Left lung (tissue), 10 donors: ENCODE results near the gene HTD2. TPM values are rescaled to one million over a fixed set of nuclear protein-coding genes. Genes with fewer than 3 reads are reported as not detected.

Experiments
- ATAC-seq: fragments of 200-7000 bp; cut with Tn5 transposase; one replicate; pipeline ENCODE4 v1.9.1; 2020; ENCODE audit warnings: moderate library complexity
- DNase-seq, 4 donors: peaks; one replicate each; pipeline ENCODE4 v3.0.0-alpha.2; 2013 to 2020
- H3K27ac ChIP-seq, 2 donors: fragments of 200-600 bp; sonication (generic) in 1 of 2; one replicate each; pipeline versions ENCODE4 v1.5.0 to v1.8.0; 2020 to 2021
- H3K27me3 ChIP-seq, 2 donors: fragments of 200-600 bp; sonication (generic) in 1 of 2; one replicate each; pipeline versions ENCODE4 v1.5.0 to v1.8.0; 2020 to 2021
- H3K36me3 ChIP-seq, 2 donors: fragments of 200-600 bp; sonication (generic) in 1 of 2; one replicate each; pipeline versions ENCODE4 v1.5.0 to v1.8.0; 2020 to 2021
- H3K4me1 ChIP-seq, 2 donors: fragments of 200-600 bp; one replicate each; pipeline ENCODE4 v1.8.0; 2021
- H3K4me3 ChIP-seq, 2 donors: fragments of 200-600 bp; sonication (generic) in 1 of 2; one replicate each; pipeline versions ENCODE4 v1.5.0 to v1.8.0; 2020 to 2021; ENCODE audit warnings: mild to moderate bottlenecking in 1 of 2
- H3K9me3 ChIP-seq, 2 donors: fragments of 200-600 bp; sonication (generic) in 1 of 2; one replicate each; pipeline versions ENCODE4 v1.5.0 to v1.8.0; 2020 to 2021
- intact Hi-C, 2 donors: fragments of 100-400 bp; cut with DNase I; formaldehyde crosslinking; loops; one replicate each; pipeline versions ENCODE4 v1.11.2 to v1.14.2; 2022
- polyA plus RNA-seq, 6 donors: library from polyadenylated mRNA; unstranded; fragments of 120-200 nt; gene quantifications; one replicate each; pipeline ENCODE4 v1.2.1, GENCODE V29; 2013; ENCODE audit not compliant: insufficient read length in 6 of 6
- total RNA-seq, 2 donors: library from RNA; stranded (reverse); fragmentation: NEBNext Ultra II Directional; extraction: Animal tissue kit (Norgen Biotek cat#: 25700); gene quantifications; one replicate each; pipeline ENCODE4 v1.2.1, GENCODE V29; 2021
- TF ChIP-seq, protein P1 (sequence below), 2 donors: fragments of 200-600 bp; sonication (generic) in 1 of 2; IDR thresholded peaks; one replicate each; pipeline versions ENCODE4 v1.5.0 to v1.8.0; 2021; ENCODE audit warnings: antibody characterized with exemption in 2 of 2
- donor health status: DM: no; HTN: yes; CAD: no.
- donor health status: DM: no; HTN: no; CAD: no.

Gene HTD2
- total and polyA plus RNA-seq, 8 donors, result 7.6 to 14.0 (median 11.9) TPM

DNA sequence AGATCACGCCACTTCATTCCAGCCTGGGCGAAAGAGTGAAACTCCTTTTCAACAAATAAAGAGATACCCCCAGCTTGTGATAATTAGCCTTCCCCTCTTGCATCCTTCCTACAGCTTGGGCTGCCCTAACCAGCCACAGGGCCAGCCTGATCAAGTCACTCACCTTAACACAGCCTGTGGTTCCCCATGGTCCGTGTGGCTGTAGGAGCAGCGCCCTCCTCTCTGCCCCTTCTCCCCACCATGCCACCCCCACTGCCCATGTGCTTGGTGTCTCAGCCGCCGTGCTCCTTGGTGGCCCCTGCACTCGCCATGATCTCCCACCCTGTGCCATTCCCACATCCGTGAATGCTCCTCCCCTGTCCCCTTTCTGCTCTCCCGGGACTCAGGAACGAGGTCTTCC, 13.5 kb upstream of the HTD2 start:
- H3K36me3 ChIP-seq, result no peaks in the 10 kb centered on the region
- no peak overlapping the region for H3K4me3 ChIP-seq
- no peak for DNase-seq
- no peak overlapping the region for H3K27ac ChIP-seq
- TF ChIP-seq, protein P1, sequence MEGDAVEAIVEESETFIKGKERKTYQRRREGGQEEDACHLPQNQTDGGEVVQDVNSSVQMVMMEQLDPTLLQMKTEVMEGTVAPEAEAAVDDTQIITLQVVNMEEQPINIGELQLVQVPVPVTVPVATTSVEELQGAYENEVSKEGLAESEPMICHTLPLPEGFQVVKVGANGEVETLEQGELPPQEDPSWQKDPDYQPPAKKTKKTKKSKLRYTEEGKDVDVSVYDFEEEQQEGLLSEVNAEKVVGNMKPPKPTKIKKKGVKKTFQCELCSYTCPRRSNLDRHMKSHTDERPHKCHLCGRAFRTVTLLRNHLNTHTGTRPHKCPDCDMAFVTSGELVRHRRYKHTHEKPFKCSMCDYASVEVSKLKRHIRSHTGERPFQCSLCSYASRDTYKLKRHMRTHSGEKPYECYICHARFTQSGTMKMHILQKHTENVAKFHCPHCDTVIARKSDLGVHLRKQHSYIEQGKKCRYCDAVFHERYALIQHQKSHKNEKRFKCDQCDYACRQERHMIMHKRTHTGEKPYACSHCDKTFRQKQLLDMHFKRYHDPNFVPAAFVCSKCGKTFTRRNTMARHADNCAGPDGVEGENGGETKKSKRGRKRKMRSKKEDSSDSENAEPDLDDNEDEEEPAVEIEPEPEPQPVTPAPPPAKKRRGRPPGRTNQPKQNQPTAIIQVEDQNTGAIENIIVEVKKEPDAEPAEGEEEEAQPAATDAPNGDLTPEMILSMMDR (IDR thresholded peaks at IDR 0.05), result no peak
- ATAC-seq, result no peak
- H3K4me1 ChIP-seq, result no peaks in the 10 kb centered on the region
- intact Hi-C loops, result loop anchor here in 1 of 2 donors (10.0 kb wide), 1 partner anchor 48 kb away; no protein-coding TSS in a partner anchor
- peaks cover 0 to 3% of the 10 kb centered on the region in 2 donors for H3K9me3 ChIP-seq
- no peaks in the 10 kb centered on the region for H3K27me3 ChIP-seq

DNA sequence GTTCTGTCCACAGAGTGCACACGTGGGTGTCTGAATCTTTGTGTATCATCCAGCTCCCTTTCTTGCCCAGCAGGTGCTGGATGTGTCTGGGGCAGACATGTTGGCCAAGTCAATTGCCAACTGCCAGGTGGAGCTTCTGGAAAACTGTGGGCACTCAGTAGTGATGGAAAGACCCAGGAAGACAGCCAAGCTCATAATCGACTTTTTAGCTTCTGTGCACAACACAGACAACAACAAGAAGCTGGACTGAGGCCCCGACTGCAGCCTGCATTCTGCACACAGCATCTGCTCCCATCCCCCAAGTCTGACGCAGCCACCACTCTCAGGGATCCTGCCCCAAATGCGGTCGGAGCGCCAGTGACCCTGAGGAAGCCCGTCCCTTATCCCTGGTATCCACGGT, 12.8 kb upstream of the HTD2 start:
- peaks cover 0 to 3% of the 10 kb centered on the region in 2 donors for H3K9me3 ChIP-seq
- no peak for ATAC-seq
- H3K4me3 ChIP-seq, result no peak overlapping the region
- TF ChIP-seq, protein P1 (IDR thresholded peaks at IDR 0.05), result no peak
- DNase-seq, result no peak
- no peaks in the 10 kb centered on the region for H3K4me1 ChIP-seq
- H3K27ac ChIP-seq, result no peak overlapping the region
- intact Hi-C loops, result loop anchor here in 1 of 2 donors (10.0 kb wide), 1 partner anchor 49 kb away; no protein-coding TSS in a partner anchor
- no peaks in the 10 kb centered on the region for H3K36me3 ChIP-seq
- H3K27me3 ChIP-seq, result peaks cover 0 to 6% of the 10 kb centered on the region in 2 donors

DNA sequence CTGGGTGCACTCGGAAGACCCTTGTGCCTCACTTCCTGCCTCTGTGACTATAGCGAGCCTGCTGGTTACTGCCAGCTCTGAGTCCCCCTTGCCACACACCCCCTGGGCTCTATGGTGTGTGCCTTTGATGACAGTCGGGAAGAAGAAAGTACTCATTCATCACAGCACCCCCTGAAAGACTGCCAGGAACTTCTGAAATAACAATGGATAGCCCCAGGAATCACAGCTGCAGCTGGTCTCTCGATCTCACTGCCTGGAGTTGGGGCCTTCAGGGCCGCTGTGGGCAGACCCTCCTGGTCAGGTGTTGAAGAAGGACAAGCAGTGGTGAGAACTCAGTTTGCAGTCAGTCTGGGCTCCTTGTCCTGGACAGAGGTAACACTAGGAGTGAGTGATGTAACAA, 10.1 kb upstream of the HTD2 start:
- intact Hi-C loops, result loop anchor here in 1 of 2 donors (10.0 kb wide), 1 partner anchor 51 kb away; no protein-coding TSS in a partner anchor
- H3K36me3 ChIP-seq, result no peaks in the 10 kb centered on the region
- no peak overlapping the region for H3K27ac ChIP-seq
- H3K27me3 ChIP-seq, result peaks cover 0 to 33% of the 10 kb centered on the region in 2 donors
- H3K9me3 ChIP-seq, result peaks cover 0 to 3% of the 10 kb centered on the region in 2 donors
- no peaks in the 10 kb centered on the region for H3K4me1 ChIP-seq
- DNase-seq (no peak), ATAC-seq (no peak)
- no peak overlapping the region for H3K4me3 ChIP-seq
- TF ChIP-seq, protein P1 (IDR thresholded peaks at IDR 0.05), result no peak

DNA sequence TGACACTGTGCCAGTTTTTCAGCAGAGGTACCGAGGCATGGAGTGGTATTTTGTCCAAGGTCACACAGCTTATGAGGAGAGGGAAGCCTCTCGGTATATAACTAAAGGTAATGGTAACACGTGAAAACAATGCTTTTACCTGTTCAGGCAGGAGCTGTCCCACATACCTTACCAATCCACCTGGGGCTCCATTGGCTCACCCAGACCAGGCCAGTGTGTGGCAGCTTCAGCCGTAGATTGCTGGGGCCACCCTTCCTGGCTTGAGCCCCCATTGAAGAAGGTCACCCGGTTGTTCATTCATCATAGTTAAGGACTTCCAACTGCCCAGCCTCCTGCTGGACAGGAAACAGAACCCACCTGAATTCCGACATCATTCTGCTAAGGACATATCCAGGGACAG, 9.5 kb upstream of the HTD2 start:
- ATAC-seq, result no peak
- intact Hi-C loops, result loop anchor here in 1 of 2 donors (10.0 kb wide), 1 partner anchor 52 kb away; no protein-coding TSS in a partner anchor
- TF ChIP-seq, protein P1 (IDR thresholded peaks at IDR 0.05), result no peak

DNA sequence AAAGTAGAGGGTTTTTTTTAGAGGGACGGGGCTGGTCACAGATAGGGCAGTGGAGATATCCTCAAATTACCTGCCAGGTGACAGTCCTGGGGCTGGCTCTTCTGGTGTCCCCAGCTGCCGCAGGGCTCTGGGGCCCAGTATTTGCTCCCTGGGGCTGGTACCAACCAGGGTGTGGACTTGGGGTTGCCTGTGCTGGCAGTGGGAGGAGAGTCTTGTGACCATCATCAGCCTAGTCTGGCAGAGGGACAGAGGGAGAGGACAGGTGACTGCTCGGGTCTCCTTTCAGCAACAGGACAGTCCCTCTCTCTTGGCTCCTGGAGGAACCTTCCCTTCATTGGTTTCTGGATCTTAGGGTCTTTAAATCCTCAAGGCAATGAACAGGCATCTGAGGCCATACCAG, 8.1 kb upstream of the HTD2 start:
- ATAC-seq (no peak), DNase-seq (no peak)
- TF ChIP-seq, protein P1 (IDR thresholded peaks at IDR 0.05), result no peak
- intact Hi-C loops, result loop anchor here in 1 of 2 donors (2.0 to 10.0 kb wide), 2 partner anchors 53 to 113 kb away; no protein-coding TSS in a partner anchor
- Histone ChIP-seq H3K9me3 (peaks cover 0 to 3% of the 10 kb centered on the region in 2 donors), H3K4me3 (no peak overlapping the region), H3K27me3 (peaks cover 0 to 39% of the 10 kb centered on the region in 2 donors), H3K27ac (no peak overlapping the region), H3K4me1 (no peaks in the 10 kb centered on the region), H3K36me3 (no peaks in the 10 kb centered on the region)

More for the DNA sequence above, 9.5 kb upstream of the HTD2 start:
- Histone ChIP-seq H3K4me3 (no peak overlapping the region), H3K27ac (no peak overlapping the region), H3K27me3 (peaks cover 0 to 38% of the 10 kb centered on the region in 2 donors), H3K4me1 (no peaks in the 10 kb centered on the region), H3K36me3 (no peaks in the 10 kb centered on the region), H3K9me3 (peaks cover 0 to 3% of the 10 kb centered on the region in 2 donors)
- no peak for DNase-seq
